GM18498 (cell line): ENCODE measurements around the gene TTC1.
"Not testable (repeated sequence)": the region's sequence is repeated elsewhere in the genome, so short reads cannot be mapped to it uniquely, and the experiment has no call there.

Source experiments
- ATAC-seq: cut with Tn5 transposase; IDR thresholded peaks from one replicate; pipeline ENCODE4 v1.9.1; 2021; ENCODE audit warnings: mild to moderate bottlenecking, moderate library complexity; ENCODE audit not compliant: unreplicated experiment

The TTC1 gene

DNA sequence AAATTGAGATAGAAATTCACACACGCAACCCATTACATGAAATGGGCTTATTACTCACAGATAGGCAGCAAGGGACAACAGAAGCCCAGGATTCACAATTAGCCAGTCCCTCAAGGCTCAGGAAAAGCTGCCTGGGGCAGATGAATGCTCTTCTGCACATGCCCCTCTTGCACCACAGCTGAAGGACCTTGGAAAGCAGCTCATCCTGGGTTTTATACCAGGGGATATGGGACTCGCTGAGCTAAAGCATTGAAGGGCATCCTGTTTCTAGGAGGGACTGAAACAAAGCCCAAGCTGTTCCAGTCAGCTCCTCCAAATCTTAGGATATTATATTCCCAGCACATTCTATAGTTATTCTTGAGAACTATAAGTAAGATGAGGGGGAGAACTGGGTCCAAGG, 15.7 kb upstream of the TTC1 start:
- ATAC-seq = no peak

DNA sequence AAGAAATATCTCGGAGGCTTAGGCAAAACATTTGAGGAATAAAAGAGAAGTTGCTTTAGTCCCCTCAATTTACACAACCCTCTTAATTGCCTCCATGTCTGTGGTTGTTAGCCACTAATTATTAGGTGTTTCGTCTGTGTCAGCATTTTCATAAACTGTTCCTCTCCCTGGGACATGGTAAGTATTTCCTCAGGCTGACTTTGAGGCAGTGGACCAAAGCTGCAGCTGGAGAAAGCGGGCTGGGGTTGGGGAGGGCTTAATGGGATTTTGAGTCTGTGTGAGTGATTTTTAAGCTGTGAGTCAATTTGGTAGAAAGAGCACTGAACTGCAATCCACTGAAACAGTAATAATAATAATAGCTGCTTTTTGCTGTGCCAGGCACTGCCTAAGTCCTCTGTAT, 13.0 kb upstream of the TTC1 start:
- ATAC-seq = no peak

DNA sequence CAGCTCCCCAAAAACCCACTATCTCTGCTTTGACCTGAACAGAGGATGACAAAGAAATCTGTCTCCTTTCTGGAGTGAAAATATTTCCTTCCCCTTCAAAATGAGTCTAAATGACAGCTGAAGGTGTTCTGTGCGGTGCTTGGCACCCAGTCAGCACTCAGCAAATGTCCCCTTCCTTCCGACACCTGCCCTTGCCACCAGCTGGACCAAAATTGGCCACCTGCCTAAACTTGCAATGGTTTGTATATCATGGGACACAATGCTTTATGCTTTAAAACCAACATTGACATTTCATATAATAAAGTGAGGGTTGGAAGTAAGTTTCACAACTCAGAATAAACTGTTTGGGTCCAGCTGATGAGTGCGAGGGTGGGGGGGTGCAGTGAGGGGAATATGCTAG, 7.5 kb upstream of the TTC1 start:
- no peak for ATAC-seq

DNA sequence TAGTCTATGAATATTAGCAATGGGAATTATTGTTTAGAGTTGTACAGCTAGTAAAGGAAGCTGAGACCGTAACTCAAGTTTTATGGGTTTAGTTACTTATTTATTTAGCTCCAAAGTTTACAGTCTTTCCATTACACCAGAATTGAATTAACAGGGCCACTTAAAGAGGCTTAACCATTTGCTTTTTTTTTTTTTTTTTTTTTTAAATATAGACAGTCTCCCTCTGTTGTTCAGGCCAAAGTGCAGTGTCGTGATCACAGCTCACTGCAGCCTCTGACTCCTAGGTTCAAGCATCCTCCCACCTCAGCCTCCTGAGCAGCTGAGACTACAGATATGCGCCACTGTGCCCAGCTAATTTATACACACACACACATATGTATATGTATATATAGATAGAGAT, 1.4 kb upstream of the TTC1 start:
- ATAC-seq = no peak

DNA sequence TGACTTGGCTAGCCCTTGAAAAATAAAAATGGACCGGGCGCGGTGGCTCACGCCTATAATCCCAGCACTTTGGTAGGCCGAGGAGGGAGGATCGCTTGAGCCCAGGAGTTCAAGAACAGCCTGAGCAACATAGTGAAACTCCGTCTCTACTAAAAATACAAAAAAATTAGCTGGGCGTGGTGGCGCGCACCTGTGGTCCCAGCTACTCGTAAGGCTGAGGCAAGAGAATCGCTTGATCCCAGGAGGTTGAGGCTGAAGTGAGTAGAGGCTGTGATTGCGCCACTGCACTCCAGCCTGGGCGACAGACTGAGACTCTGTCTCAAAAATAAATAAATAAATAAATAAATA, 436 bp upstream of the TTC1 start:
- ATAC-seq = peak; percentile 18

DNA sequence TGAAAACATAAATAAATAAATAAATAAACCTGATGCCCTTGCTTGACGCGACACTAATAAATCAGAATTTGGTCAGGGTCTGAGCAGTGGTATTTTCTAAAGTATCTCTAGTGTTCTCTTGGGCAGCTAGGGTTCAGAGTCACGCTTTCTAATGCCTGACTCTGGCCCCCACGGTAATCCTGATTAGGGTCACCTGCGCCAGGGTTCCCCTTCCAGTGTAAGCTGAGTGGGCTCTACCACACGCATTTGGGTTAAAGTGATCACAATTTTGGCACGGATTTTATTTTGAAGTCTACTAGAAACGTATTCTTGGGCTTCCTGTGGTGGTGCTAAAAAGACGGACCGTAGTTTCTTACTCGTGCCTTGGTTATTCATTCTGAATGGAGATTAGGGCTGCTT, 651 bp downstream of the TTC1 start:
- ATAC-seq = peak; percentile 9

DNA sequence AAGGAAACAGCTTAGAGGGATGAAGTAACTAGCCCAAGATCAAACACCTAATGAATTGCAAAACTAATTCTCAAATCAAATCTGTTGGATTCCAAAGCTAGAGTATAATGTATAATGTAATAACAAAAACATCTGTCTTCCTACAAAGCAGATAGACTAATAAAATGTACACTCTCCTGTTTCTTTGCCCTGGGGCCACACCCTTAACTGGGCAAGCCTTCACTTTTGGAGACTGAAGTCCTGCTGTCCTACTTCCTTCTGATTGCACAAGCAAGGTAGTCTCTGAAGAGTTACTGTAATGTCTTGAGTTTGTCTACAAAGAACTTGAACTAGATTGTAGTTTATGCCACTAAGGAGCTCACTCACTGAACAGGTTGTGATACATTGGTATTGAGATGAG, 2.5 kb downstream of the TTC1 start:
- no peak for ATAC-seq

DNA sequence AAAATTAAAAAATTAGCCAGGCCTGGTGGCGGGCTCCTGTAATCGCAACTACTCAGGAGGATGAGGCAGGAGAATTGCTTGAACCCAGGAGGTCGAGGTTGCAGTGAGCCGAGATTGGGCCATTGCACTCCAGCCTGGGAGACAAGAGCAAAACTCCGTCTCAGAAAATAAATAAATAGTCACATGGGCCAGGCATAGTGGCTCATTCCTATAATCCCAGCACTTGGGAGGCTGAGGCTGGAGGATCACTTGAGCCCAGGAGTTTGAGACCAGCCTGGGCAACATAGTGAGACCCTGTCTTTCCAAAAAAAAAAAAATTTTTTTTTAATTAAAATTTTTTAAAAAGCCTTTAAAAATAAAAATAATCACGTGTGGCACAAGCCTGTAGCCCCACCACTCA, 5.3 kb downstream of the TTC1 start:
- ATAC-seq = not testable (repeated sequence)

DNA sequence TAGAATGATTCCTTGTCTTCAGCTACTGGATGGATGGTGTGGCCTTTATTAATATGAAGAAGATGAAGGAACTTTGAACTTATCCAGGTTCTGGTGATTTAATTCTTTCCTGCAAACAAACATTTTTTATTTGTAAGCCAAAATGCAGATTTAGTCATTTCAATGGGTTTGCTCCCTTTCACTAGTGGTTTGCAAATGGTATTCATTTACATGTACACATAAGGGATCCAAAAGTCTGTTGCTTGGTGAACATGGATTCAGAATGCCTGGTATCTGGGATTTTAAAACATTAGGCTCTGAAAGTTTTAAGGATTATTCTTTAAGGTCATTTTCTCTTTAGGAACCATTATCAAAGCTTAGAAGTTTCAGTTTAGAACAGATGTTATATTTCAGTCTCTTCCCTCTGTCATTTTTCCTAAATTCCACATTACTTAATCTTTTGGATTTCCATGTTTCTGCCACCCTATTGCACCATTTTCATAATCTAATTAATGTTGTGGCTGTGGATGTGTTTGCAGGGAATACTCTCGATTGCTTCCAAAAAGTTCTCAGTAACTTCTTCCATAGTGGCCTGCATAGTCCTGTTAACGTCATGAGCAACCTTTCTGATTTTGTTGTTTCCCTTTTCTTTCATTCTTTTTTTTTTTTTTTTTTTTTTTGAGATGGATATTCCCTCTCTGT, 10.1 kb downstream of the TTC1 start:
- ATAC-seq = no peak

DNA sequence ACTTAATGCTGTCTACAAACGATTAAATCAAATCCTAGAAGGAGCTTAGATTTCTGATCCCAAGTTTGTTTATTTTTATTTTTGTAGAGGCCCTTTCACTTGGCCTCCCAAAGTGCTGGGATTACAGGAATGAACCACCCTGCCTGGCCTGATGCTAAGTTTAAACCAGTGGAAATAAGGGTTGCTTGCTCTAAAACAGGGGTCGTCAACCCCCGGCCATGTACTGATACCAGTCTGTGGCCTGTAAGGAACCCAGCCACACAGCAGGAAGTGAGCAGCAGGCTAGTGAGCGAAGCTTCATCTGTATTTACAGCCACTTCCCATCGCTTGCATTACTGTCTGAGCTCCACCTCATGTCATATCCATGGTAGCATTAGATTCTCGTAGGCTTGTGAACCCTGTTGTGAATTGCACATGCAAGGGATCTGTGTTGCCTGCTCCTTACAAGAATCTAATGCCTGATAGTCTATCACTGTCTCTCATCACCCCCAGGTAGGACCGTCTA, 11.4 kb downstream of the TTC1 start:
- ATAC-seq = no peak

DNA sequence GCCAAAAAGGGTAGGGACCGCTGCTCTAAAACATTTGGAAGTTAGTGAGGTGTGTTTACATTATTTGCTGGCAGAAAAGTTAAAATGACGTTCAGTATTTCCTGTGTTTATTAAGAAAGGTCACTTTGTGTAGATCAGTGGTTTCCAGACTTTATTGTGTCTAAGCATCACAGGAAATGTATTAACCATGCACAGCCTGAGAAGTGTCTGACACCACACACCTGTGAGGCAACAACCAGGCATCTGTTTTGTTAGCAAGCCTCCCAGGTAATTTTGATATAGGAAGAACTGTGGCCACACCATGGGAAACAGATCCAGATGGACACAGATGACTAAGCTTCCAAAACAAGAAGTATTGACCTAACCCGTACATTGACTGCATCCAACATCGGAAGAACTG, 12.0 kb downstream of the TTC1 start:
- ATAC-seq = no peak

DNA sequence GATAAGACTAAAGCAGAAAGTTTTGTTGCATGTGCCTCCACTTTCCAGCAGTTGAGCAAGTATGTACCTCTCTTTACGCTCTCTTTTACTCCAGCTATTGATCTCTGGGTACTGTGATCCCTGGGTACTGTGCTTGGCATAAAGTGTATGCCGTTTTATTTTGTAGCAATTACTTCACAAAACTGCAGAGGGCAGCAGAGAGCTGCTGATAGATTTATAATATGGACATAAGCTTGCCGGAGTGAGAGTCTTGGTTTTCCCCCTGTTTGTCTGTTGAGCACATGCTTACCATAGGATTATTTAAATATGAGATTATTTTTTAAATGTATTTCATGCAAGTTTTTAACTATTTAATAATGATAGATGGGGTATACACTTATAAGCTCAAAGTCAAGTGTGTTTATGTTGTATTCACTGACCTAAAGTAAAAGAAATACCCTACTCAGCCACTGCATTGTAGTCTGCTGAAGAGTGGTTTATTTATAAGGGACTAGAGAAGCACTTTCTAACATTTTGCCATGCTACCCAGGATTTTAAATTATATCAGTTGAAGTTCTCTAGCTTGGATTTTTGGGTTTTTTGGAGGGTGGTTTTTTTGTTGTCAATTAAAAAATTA, 13.0 kb downstream of the TTC1 start:
- ATAC-seq = peak; percentile 88

DNA sequence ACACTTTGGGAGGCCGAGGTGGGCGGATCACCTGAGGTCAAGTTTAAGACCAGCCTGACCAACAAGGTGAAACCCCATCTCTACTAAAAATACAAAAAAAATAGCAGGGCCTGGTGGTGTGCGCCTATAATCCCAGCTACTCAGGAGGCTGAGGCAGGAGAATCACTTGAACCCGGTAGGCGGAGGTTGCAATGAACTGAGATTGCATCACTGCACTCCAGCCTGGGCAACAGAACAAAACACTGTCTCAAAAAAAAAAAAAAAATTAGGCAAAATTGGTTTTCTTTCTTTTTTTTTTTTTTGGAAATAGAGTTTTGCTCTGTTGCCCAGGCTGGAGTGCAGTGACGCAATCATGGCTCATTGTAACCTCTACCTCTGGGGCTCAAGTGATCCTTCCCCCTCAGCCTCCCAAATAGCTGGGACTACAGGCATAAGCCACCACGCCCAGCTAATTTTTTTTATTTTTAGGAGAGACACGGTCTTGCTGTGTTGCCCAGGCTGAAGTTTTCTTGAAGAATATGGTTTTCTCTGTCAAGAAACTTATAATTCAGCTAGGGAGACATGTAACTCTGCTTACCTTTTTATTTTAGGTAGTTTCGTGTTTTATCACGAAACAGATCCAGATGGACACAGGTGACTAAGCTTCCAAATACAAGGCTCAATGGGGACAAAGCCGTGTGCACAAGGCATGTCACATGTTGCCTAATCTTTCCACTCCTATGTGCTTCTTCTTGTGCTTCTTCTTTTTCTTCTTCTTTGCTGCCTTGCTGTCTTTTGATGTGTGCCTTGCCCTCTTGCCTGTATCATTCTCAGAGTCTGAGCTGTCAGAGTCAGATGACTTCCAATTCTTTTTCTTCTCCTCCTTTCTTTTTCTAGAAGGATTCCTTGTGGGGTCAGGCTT, 14.3 kb downstream of the TTC1 start:
- ATAC-seq = no peak

DNA sequence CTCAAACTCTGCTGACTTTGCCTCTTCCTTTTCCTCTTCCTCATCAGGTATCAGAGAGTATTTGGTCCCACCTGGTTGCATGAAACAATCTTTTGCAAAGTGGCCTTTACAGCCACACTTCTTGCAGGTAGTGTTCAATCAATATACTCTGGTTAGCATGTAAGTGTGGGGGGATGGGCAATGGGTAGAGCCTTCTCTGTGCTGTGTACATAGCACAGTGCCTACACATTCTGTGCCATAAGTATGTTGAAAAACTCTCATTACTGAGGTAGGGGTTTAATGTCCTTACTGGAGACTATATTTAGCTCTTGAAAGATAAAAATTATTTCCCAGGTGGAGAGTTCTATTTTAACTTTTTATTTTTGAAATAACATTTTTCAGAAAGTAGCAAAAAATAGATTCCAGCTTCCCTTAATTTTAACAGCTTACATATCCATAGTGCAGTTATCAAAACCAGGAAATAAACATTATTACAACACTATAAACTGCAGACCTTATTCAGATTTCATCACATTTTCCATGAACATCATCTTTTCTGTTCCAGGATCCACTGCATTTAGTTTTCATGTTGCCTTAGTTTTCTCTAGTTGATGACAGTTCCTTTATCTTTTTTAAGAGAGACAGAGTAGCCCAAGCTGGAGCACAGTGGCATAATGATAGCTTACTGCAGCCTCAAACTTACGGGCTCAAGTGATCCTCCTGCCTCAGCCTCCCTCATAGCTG, 15.1 kb downstream of the TTC1 start:
- no peak for ATAC-seq

DNA sequence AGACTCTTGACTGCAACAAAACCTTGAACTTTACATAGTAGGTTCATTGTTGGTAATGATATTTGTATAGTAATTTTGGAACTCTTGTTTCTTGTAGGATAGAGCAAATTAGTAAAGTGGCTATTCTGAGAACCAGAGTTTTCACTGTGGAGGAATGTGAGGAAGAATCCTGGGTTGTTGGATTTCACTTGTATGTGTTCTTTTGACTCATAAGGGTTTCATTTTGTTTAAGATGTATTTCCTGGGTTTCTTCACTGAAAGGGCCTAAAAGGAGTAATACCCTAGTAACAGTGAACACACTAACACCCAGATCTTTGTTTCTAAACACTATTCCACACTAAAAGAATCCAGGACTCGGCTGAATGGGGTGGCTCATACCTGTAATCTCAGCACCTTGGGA, 20.1 kb downstream of the TTC1 start:
- no peak for ATAC-seq

DNA sequence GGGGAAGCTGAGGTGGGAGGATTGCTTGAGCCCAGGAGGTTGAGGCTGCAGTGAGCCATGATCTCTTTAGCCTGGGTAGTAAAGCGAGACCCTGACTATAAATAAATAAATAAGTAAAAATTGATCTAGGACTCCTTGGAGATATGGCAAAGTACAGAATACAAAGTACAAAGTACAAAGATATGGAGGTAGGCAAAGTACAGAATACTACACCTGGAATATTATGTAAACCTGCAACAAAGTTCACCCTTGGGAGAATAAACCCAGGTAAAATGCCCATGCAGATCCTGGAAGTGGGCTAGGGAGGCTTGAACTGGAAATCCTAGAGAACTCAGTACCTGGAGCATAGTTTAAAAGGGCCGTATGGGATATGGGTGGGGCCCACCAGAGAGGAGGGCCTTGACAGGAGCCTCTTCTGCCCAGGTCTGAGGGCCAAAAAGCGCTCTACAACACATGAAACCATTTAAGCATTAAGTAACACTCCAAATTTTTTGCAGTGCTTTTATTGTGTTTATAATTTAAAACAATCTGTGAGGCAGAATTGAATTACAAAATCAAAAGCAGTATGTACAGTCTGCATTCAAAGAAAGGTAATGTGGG, 20.7 kb downstream of the TTC1 start:
- no peak for ATAC-seq

DNA sequence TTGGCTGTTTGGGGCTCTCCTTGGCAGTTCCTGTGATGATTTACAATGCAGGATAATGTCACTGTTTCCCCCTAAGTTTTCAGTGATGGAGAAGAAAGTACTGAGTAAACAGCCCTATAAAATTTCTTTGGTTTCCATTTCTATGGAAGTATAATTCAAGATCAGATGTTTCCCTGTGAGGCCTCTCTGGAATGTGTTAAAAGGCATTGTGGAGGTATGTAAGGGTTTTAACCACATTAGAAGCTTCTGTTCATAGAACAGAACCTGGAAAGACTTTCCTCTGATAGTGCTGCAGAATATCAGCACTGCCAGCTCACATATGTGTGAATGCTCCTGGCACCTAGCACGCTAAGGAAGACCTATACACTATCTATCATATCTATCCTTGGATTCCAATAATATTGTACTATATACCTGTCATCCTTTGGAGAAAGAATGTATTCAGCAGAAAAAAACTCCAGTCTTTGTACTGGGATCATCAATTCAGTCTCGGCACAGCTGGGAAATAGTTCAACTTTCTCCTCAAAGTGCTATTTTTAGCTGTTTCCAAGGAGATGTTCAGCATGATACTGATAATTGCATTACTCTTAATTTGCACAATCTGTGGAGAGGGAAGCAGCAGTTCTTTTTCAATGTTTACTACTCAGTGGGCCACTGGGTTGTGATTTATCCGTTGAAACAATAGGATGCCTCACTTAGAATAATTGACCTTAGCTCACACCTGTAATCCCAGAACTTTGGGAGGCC, 21.9 kb downstream of the TTC1 start:
- ATAC-seq = no peak

DNA sequence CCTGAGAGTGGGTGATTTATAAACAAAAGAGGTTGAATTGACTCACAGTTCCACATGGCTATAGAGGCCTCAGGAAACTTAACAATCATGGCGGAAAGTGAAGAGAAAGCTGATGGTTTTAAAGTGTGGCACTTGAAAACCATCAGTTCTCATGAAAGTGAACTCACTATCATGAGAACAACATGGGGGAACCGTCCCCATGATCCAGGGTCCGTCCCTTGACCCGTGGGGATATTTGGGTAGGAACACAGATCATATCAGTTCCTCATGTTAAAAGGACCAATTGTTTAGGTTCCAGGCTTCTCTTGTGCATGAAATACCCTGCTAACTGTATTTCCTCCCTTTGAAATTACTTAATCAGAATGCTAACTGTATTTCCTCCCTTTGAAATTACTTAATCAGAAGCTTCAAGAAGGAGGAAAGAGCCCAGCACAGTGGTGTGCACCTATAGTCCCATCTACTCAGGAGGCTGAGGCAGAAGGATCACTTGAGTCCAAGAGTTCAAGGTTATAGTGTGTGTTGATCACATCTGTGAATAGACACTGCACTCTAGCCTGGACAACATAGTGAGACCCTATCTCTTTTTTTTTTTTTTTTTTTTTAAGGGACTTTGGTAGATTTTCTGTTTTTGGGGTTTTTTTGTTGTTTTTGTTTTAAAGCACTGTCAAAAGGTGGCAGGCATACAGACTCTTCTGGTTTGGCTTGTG, 24.8 kb downstream of the TTC1 start:
- ATAC-seq = no peak

DNA sequence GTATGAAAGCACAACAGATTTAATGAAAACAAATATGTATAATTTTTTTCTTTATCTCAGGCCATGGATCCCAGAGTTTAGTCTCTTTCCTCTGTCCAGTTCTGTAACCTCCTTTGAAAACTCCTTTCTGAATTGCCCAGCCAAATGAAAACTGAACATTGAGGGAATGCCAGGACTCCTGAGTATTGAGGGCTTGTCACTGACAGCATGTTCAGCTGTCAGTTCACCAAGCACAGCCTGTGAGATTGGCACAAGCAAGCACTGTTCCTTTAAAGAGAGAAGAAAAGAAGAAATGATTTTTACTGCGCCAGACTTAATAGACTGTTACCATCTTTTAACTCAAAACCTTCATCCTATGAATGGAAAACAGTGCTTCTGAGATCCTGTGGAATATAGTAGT, 27.3 kb downstream of the TTC1 start:
- no peak for ATAC-seq

DNA sequence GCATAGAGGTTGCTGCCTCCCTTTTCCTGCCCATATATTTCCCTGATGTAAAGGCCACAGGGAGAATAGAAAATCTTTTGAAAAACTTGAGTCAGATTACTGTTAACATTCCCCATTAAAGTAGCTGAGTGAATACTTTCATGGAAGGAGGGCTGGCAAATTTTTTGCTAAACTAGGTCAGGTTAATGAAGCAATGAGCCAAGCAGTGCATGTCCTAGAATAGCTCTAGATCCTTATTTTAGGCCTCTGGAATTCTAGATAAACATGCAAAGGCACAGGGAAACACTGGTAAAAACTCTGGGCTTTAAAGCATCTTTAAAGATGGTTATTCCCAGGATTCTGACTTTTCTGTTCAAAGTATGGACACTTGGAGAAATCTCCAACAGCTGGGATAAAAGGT, 27.9 kb downstream of the TTC1 start:
- ATAC-seq = no peak
